Measurements from ENCODE around the gene CNTNAP2.

CNTNAP2 gene

DNA sequence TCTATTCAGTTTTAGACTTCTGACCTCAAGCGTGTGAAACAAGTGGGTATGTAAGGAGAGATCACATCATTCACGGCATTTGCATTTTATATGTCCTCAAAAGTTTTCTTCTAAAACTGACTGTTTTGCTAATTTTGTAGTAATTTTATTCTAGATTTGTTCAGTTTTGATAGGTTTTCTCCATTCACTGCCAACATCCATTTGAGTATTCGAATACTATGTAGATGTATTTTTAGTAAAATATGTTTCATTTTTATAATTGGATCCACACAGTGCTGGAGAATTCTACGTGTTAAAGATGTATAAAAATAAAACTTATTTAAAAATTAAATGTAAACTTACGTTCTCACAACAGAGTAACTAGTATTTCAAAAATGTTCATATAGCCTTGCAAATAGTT, 503.0 kb downstream of the CNTNAP2 start:
- no peak for DNase-seq

DNA sequence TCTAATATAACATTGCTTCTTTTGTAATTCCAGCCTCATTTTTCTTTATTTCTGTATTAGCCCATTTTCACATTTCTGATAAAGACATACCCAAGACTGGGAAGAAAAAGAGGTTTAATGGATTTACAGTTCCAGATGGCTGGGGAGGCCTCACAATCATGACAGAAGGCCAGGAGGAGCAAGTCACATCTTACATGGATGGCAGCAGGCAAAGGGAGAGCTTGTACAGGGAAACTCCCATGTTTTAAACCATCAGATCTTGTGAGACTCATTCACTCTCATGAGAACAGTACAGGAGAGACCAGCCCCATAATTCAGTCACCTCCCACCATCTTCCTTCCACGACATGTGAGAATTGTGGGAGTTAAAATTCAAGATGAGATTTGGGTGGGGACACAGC, 510.3 kb downstream of the CNTNAP2 start:
- no peak for DNase-seq

DNA sequence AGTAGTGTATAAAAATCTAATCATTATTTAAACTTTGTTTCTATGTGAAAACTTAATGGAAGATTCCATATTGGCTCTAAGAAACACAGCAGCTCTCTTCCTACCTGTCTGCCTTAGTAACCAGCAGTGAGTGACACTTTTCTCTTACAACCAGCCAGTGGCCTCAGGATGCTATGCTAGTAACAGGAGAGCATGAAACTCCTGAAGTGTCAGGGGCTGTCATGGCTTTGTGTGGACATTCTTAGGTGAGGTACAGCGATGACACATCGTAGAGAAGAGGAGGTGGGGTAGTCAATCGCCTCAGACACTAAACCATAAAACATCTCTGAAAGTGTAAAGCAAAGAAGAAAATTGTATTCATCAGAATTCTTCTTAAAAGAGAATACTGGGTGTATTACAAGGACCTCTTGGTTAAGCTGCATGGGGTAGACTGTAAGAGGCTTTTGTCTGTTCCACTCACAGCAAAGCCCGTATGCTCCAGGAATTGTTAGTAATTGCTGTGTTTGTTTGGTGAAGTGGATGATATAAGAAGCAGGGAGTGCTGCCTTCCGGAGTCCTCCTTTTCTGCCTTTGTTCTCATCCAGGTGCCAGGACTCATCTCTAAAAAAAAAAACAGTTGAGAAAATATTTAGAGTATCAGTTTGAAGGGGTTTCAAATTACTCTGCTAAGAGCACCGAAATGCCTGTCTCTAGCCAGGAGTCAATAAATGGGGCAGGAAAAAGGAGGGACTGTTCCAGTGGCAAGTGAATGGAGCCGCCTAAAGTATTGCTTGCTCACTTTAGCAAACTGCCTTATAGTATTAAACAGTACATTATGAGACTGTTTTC, 518.8 kb downstream of the CNTNAP2 start:
- peak; percentile 77 to 98 (median 95) for DNase-seq

DNA sequence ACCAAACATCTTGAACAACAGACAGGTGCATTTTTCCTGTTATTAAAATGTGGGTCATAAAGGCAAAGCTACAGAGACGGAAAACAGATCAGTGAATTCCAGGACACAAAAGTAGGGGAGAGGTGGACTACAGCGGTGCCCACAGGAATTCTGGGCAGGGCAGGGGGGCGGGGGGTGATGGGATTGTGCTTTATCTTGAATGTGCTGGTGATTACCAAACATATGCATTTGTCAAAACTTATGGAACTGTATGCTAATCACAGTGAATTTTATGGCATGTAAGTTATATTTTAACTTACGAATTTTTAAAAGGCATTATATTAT, 519.4 kb downstream of the CNTNAP2 start:
- no peak for DNase-seq

DNA sequence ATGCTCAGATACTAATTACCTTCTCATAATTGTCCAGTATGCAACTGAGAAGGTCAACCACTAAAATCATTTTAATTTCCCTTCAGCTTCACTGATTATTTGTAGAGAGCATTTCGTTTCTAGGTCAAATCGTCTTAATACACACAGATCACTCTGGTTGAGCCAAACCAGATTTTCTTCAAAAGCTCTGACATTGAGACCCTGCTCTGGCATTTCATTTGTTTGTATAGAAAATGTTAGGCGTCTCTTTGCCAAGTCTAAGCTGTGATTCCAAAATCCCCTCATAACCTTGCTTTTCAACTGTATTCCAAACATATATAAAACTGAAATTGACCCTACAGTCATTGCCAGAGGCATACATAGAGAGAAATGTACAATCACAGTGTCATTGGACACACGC, 520.0 kb downstream of the CNTNAP2 start:
- DNase-seq: peak in 1 of 3 experiments; percentile 44

DNA sequence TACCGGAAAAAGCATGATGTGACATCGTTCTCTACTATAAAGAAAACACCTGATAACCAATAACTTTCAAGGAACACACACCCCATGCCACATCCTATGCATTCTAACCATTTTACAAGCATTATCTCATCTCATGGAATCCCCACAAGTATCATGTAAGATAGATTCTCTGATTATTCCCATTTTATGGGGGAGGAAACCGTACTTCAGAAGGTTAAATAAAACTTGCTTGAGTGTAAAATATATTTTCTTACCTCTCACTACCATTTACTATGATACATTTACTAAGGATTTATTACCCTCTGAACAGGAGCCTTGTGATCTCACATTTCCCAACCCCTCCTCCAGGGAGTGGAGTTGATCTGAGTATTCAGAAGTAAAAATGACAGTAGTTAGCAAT, 522.7 kb downstream of the CNTNAP2 start:
- no peak for DNase-seq

DNA sequence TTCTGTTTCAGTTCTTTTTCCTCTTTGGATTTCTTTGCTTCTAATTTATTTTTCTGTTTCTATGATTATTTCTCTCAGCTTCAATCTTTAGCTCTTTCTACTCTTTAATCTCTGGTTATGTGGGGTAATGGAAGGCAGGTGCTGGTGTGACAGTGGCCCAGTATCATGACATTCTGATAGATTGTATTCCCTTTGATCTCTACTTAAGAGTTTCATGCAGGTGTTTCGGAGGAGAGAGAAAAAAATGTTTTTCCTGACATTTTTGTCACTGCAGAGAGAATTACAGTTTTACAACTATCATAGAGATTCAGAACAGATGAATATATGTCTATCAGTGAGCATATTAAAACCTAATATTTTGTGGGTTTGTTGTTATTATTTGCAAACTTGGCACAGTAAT, 524.9 kb downstream of the CNTNAP2 start:
- no peak for DNase-seq

DNA sequence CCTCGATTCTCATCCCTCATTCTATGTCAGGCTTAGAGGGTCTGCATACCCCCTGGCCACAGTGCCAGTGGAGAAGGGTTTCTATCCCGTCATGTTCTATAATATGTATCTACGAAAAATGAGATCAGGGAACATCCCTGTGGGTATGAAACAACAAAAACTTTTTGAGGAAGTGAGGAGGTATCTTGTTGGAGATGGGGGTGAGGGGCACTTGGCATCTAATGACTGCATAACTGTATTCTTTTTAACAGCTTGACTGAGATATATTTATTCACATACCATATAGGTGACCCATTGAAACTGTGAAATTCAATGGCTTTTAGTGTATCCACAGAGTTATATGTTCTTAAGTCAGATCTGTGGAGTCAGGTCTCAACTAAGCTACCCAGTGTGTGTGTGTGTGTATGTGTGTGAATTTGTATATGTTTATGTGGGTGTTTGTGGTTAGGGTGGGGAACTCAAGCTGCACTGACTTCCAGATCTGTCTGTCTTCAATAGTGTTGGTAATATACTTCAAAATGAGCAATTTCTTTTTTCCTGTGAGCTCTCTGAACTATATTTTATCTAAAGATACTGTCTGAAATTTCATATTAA, 528.9 kb downstream of the CNTNAP2 start:
- no peak for DNase-seq

DNA sequence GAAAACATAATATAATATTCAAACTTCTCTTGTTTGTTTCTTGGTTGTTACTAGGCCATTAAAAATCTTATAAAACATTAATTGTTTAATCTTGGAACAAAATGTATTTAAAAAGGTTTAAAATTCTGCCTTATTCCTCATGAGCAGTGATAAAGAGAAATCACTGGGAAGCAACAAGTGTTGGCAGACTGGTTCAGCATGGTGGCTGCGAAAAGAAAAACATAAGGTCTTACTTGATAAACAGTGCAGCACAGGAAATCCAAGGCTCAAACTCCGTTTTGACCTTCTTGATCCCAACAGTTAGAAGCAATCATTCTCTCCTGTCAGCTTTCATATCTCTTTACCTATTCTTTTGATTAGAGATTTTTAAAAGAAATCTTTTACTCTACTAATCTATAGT, 530.8 kb downstream of the CNTNAP2 start:
- DNase-seq: no peak

DNA sequence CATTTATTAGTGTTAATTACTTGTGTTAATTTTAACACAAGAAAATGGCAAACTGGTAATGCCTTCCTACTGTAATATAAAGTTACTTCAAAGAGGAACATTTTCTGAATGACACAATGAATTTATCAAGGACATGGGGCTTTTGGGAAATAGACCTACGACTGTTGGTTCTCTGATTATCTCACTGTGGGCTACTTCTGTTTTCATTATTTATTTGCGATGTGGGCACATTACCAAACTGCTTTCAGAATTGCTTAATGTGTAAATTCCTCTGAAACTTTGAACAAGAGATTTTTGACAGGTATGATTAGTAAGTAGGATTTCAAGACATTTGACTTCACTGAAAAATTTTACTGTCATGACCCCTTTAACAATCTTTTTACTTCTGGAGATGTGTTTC, 535.6 kb downstream of the CNTNAP2 start:
- DNase-seq: no peak

DNA sequence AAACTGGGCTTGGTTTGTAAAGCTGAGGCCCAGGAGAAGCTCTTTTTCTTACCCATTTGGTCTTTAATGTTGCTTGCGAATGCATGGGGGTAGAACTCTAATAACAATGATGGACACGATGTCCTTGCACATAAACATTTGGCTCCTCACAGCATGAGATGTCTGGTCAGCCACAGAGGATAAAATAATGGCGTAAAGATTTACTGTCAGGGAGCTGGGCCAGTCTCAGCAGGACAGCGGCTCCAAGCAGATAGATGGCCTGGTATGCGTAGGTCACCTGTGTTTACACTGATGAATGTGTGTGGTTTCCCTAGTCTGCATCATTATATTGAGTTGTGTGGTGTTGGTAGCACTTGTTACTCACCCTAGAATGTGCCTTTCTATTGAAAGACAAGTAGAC, 537.4 kb downstream of the CNTNAP2 start:
- DNase-seq: peak in 2 of 3 experiments; percentile 83 to 98

DNA sequence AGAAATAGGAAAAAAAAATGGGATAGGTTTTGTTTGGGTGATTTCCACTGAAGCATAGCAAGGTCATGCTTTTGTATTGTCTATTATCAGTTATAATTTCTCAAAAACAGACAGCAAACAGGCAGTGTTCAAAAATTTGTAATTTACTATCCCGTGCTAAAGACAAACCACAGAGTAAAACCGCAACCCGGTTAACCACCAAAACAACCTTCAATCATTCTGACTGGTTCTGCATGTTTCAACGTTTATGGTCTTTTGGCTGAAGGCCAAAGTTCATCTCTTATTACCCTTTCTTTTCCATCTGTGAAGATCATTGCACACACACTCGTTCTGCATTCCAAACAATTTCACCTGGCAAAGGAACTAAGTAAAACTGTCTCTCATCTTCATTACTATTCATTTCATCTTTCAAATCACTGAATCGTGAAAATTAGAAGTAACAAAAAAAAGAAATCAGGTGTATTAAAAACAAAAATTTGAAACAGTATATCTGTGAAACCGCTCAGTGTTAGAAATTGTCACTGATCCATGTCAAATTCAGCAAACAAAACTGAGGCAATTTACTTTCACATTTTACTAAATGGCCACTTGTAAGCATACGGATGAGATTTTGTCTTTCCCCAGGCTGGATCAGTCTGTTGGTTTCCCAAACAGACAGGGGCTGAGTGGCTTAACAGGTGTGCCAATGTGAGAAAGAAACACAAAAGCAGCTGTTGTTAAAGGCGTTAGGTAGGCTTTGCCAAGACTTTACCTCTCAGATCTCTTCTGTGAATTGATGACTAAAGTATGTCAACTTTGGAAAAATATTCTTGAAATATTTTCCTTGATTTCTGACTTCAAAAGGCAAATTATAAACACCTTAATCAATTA, 539.6 kb downstream of the CNTNAP2 start:
- DNase-seq: peak; percentile 74 to 97 (median 96)

DNA sequence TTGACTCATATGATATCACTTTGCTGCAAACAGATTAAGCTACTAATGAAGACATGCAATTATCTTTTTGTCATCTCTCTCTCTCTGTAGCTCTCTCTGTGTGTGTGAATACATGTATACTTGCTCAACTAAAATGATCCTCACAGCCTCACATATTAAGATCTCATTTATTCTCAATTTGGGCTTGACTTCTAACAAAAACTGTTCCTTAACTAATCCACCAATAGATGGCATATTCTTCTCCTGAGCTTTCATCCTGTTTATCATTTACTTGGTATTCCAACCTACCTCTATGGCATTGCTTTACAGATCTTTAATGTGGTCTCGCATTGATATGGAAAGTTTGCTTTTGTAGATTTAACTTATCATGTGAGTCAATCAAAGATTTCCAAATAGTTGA, 540.4 kb downstream of the CNTNAP2 start:
- no peak for DNase-seq

DNA sequence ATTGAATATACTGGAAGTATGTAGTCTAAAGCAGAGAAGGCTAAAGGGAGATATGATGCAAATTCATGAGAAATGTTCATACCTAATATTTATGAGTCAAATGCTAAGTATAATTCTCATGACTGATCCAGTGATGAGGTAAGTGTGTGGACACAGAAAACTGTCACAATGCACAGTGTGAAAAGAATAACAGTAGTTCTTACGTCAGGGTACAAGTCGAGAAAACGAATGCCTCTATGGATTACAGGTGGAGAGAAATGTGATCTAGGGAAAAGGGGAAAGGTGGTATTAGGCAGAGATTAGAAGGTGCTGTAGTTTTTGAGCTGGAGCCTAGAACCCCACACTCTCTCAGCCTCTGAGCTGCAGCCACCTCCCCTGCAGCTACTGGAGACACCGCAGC, 542.0 kb downstream of the CNTNAP2 start:
- DNase-seq: no peak

DNA sequence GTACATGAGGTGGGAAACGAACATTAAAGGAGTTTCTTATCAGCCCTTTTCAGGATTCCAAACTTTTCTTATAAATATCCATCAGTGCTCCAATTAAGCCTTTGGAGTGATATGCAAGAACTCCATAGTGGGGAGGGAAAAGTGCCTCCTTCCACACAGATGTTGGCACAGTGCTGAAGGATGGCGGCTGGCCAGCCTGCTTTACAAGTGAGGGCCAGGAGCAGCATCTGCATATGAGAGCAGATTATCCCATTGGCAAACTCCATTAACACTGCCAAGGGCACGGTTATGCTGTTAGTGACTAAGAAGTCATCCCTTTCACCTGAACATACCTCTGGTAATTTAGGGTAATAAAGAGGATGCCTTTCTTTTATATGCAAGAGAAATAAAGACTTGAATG, 543.1 kb downstream of the CNTNAP2 start:
- no peak for DNase-seq

DNA sequence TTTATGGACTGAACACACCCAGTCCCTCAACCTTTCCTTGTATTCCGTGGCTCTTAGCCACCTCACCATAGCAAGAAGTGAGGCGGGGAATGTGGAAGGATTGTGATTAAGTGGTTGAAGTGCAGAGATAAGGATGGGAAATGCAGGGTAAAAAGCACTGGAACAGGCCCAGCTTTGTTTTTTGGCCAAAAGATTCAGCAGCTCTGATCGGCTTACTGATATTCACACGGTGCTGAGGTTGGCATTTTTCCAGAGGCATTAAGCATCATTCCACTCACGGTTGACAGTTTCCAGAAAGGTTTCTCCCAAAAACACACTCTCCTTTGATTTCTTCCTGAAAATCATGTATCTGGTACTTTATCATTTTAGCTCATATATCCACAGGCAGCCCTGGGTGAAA, 544.2 kb downstream of the CNTNAP2 start:
- peak in 1 of 3 experiments; percentile 16 for DNase-seq

DNA sequence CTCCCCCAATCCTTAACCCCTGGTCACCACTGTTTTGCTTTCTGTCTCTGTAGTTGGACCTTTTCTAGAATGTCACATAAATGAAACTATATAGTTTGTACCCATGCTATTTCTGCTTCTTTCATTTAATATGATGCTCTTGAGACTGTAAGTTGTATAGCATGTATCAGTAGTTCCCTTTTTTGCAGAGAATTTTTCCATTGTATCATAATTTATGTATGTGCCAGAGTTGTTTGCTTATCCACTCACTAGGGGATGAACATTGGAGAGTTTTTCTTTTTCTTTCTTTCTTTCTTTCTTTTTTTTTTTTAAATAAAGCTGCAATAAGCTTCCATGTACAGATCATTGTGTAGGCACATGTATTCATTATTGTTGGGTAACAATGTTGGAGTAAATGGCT, 544.8 kb downstream of the CNTNAP2 start:
- DNase-seq: no peak

DNA sequence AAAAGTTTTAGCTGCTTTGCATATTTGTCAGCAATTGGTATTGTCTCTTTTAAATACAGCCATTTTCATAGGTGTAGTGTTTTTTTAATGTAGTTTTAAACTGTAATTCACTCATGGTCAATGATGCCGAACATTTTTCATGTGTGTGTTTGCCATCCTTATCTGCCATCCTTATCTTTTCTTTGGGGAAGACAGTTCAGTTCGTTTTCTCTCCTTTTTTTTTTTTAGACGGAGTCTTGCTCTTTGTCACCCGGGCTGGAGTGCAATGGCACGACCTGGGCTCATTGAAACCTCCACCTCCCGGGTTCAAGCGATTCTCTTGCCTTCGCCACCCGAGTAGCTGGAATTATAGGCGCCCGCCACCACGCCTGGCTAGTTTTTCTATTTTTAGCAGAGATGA, 545.3 kb downstream of the CNTNAP2 start:
- DNase-seq: no peak

DNA sequence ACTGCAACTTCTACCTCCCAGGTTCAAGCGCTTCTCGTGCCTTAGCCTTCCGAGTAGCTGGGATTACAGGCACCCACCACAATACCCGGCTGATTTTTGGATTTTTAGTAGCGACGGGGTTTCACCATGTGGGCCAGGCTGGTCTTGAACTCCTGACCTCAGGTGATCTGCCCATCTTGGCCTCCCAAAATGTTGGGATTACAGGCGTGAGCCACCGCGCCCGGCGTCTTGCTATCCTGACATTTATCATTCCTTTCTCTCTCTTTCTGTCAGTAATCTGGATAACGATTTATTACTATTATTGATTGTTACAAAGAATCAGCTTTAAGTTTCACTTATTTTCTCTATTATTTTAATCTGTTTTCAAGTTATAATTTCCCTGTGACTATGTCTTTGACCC, 548.4 kb downstream of the CNTNAP2 start:
- DNase-seq: no peak

DNA sequence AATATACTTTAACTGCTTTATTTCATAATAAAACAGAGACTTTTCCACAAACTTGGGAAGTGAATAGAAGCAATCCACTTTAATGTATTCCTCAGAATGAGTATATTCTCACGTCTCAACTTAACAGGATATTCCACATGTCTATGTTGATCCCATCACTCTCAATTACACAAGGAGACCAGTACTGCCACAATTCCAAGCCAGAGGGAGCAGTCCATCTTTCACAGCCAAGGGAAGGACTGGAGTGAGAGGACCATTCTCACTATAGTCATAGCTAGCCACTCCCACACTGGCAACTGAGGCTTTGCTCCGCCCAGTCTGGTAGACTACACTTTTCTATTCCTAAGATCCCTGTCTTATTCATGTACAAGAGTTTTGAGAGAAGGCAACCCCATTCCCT, 553.9 kb downstream of the CNTNAP2 start:
- DNase-seq: no peak

DNA sequence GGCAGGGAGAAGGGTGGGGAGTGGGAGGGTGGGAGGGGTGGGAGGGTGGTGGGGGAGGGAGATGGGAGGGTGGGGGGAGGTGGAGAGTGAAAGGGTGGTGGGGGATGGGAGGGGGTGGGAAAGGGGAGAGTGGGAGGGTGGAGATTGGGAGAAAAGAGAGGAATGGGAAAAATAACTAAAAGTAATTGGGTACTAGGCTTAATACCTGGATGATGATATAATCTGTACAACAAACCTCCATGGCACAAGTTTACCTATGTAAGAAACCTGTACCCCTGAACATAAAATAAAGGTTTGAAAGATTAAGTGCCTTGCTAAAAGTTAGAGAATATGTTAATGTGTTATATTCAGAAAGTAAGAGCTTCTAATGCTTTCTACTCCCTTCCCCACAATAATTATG, 564.9 kb downstream of the CNTNAP2 start:
- no peak for DNase-seq

DNA sequence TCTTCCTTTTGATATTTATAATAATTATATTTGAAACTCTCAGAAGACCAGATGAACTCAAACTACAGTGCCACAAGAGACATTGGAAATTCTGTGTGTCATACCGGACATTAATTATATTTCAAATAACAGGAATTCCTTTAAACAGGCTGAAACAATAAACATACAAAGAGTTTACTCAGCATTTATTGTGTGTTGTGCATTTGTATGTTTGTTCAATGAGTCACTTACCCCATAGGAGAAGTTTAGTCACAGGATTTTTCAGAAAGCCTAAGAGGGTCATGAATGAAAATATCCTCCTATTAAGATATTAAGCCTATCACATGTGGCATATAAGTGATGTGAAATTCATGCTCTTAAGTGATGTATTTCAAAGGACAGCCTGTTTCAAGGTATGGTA, 566.8 kb downstream of the CNTNAP2 start:
- DNase-seq: no peak

DNA sequence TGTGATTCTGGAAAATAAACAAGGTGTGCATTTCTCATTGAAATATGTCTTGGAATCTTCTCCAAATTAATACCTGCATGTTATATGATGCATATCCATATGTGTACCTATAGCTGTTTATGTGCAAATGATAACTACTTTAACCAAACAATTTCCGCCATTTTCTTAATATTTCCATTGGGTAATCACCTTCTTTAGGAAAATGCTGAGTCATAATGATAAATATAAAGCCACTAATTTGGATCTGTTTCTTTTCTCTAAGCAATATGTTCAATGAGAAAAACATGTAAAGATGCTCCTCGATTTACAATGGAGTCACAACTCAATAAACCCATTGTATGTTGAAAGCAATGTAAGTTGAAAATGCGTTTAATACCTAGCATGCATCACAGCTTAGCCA, 574.4 kb downstream of the CNTNAP2 start:
- DNase-seq: no peak
